Erythroblast (primary cell): ENCODE measurements around the gene MT1G.

Source experiments
- GATA1 ChIP-seq: IDR thresholded peaks from 2 replicates; pipeline ENCODE4 v1.6.1; 2011; ENCODE audit warnings: low read depth, mild to moderate bottlenecking, control low read depth, low read length, moderate library complexity
- POLR2A ChIP-seq: IDR thresholded peaks from 2 replicates; pipeline ENCODE4 v1.6.1; 2011; ENCODE audit warnings: mild to moderate bottlenecking, low read length

DNA sequence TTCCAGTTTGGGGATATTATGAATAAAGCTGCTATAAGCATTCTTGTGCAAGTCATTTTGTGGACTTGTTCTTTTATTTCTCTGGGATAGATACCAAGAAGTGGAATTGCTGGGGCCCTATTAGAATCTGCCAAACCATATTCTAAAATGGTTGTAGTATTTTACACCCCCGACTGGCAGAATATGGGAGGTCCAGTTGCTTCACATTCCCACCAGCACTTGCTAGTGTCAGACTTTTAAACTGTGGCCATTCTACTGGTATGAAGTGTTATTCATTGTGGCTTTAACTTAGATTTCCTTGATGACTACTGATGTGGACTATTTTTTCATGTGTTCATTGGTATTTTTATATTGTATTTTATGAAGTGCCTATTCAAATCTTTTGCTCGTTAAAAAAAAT, 44.0 kb upstream of the MT1G start:
- TF ChIP-seq POLR2A (no peak), GATA1 (no peak)
